ENCODE data around the gene SKA2. TPM values are rescaled to one million over a fixed set of nuclear protein-coding genes. Genes with fewer than 3 reads are reported as not detected.

The SKA2 gene
- total and polyA plus RNA-seq, 2 of the 8 experiments (the other 6 are each of a cell fraction or from before 2014, with no cell fraction given) = 15.6 to 95.8 TPM

DNA sequence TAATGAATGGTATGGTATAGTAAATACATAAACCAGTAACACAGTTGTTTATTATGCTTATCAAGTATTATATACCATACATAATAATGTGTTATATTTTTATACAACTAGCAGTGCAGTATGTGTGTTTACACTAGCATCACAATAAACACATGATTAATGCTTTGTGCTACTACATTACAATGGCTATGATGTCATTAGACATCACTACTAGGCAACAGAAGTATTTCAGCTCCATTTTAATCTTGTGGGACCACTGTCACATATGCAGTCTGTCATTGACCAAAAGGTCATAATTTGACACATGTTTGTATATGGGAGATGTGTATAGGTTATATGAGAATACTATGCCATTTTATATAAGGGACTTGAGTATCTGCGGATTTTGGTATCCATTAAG lies 81.0 kb downstream of the SKA2 start (continued):
- TF ChIP-seq, protein P1, sequence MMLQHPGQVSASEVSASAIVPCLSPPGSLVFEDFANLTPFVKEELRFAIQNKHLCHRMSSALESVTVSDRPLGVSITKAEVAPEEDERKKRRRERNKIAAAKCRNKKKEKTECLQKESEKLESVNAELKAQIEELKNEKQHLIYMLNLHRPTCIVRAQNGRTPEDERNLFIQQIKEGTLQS (IDR thresholded peaks at IDR 0.05; ENCODE audit: insufficient read depth, low read depth, low read length) = no peak
- TF ChIP-seq TEAD4 (IDR thresholded peaks at IDR 0.05; ENCODE audit: low read depth, low read length) (no peak), YY1 (IDR thresholded peaks at IDR 0.05; ENCODE audit: low read depth, low read length) (no peak), RNF2 (IDR thresholded peaks at IDR 0.05; ENCODE audit: borderline replicate concordance, low read depth, low read length, missing control alignments, poor library complexity, severe bottlenecking) (no peak)
